Frontal cortex (tissue), 4 donors: ENCODE measurements around the gene IPMK. TPM values are rescaled to one million over a fixed set of nuclear protein-coding genes. Genes with fewer than 3 reads are reported as not detected.
"Not testable (repeated sequence)": the region's sequence is repeated elsewhere in the genome, so short reads cannot be mapped to it uniquely, and the experiment has no call there.

ENCODE experiments used
- DNase-seq, 2 donors: peaks; one replicate each; pipeline ENCODE4 v3.0.0; 2012; ENCODE audit warnings: low spot score in 2 of 2
- FAIRE-seq: peaks from 2 replicates; lab custom pipeline; 2012; peaks lifted over from hg19 to GRCh38; lab: Jason Lieb, UNC
- total RNA-seq: library from RNA; depleted of rRNA; stranded (reverse); fragments of >200 nt; gene quantifications from one replicate; pipeline ENCODE4 v1.2.3, GENCODE V29; 2014
- donor health status: control.
- donor health status: control.
- donor health status: control.

IPMK gene
- total RNA-seq, 1 donor from 2014 or later: 30.6 TPM

- FAIRE-seq: no peak
Measured at GRCh38 chr10:58239561-58240169, 28.0 kb downstream of the IPMK start.

DNA sequence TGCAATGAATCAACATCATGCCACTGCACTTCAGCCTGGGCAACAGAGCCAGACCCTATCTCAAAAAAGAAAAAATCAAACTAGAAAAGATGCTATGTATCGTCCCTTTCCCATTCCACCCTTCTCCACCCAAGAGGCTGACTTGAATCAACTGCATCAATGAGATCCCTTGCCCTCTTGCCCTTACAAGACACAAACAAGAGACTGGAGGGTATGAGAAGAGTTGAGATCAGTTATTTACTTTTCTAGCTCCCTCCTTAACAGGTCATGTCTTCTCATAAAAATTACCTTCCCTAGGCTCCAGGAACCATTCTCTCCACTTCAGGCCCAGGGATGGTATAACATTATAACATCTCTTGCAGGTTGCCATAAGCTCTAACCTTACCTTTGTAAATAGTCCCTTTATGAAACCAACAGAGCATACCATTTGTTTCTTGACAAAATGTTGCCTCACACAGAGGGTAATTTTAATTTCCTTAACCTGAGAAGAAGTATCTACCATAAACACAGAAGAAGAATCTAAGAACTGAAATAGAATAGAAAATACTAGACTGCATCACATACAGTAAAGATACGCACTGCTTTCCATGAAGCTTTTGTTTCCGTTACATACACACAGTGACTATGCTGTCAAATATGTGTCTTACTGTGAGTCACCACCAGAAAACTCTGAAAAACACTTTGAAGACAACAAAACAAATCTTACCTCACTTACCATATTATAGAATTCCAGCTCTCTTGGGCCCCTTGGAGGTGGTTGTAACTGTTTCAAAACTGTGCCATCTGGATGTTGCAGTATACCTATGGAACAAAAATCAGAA, 30.5 kb downstream of the IPMK start:
- DNase-seq (no peak), FAIRE-seq (no peak)

More at GRCh38 chr10:58239561-58240169, 28.0 kb downstream of the IPMK start:
- DNase-seq: no peak

GRCh38 chr10:58229856-58230255, 37.8 kb downstream of the IPMK start:
- not testable (repeated sequence) for DNase-seq

GRCh38 chr10:58225654-58226053, 42.0 kb downstream of the IPMK start:
- no peak for DNase-seq

More at GRCh38 chr10:58229856-58230255, 37.8 kb downstream of the IPMK start:
- FAIRE-seq: not testable (repeated sequence)

GRCh38 chr10:58220769-58221451, 46.8 kb downstream of the IPMK start:
- DNase-seq (no peak), FAIRE-seq (no peak)

More at GRCh38 chr10:58225654-58226053, 42.0 kb downstream of the IPMK start:
- FAIRE-seq: no peak

- DNase-seq (no peak), FAIRE-seq (no peak)
Measured at GRCh38 chr10:58219875-58220274, 47.8 kb downstream of the IPMK start.

DNA sequence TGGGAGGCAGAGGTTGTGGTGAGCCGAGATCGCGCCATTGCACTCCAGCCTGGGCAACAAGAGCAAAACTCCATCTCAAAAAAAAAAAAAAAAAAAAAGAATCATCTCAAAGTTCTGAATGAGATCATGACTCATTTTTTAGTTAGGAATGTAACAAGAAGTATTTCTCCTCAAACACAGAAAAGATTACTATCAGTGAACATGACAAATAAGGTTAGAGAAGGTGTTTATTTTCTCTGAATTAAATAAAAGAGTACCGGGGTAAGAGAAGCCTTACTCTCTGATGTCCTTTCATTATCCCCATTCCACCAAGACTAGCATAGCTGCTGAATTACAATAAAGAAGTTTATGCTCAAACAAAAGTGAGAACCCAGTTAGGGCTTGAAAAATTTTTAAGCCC, 50.1 kb downstream of the IPMK start:
- FAIRE-seq (no peak), DNase-seq (no peak)

DNA sequence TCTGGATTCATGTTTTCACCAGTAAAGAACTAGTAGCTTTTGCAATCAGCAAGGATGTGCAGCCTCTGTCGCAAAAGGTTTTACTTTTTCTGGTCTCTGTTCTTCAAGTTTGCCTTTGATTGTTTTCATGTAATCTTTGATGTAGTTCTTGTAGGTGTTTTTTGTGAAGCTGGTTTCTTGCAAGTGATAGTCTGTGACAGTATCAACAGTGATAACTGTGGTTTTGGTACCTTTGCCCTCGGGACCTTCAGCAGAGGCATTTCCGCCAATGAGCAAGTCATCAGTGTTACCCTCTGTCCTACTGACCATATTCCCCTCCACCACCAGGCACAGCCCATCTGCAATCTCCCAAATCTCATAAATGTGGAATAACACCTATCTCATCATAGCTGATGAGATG, 55.1 kb downstream of the IPMK start:
- DNase-seq (no peak), FAIRE-seq (no peak)

DNA sequence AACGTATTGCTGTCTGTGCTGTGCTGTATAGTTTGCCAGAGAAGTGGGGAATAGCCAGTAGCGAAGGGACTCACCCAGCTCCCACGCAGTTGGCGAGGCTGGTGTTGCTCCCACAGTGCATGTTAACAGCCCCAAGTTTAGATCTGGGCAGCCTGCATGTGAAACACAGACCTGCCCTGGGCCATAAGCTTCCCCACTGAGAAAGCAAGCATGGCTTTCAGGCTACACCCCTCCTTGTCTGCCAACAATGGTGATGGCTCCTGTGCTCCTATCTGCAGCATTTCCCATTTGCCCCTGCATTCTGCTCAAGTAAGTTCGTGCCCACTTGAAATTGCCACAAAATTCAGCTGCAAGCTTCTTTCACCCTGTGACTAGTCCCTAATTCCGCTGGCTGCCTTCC, 57.5 kb downstream of the IPMK start:
- FAIRE-seq (no peak), DNase-seq (no peak)

DNA sequence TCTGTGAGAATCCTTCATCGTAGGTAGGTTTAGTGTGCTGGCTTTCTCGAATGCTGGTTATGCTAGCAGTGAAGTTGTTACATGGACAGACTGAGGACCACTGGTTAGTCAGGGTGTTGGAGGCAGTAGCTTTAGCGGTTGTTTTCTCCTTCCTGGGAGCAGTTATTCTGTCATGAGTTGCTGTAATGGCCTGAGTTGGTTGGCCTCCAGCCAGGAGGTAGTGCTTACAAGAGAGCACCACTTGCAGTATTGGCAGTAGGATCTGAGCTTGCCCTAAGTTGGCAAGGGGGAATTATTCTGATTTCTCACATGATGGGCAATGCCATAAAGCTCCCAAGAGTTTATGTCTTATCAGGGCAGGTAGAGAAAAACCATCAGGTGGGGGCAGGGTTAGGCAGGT, 58.0 kb downstream of the IPMK start:
- FAIRE-seq (no peak), DNase-seq (no peak)

DNA sequence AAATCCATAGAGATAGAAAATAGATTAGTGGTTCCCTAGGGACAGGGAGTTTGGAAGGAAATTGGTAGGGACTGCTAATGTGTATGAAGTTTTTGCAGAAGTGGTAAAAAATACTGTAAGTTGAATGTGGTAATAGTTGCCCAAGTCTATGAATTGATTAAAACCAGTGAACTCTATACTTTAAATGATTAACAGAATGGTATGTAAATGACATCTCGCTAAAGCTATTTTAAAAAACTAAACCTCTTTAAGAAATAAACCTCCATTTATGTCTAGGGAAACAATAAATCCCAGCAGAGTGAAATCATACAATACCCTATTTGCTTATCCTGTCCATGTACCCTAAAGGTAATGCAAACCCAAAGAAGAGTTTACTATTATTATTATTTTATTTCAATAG, 61.4 kb downstream of the IPMK start:
- no peak for FAIRE-seq
- no peak for DNase-seq

DNA sequence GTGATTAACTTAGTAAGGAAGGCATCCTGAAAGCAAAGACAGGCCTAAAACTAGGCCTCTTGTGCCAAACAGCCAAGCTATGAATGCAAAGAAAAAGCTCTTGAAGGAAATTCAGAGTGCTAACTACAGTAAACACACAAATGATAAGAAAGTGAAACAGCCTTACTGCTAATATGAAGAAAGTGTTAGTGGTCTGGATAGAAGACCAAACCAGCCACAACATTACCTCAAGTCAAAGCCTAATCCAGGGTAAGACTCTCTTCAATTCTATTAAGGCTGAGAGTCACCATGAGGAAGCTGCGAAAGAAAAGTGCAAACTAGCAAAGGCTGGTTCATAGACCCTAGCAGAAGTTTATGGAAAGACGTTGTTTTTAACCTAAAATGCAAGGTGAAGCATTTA, 66.0 kb downstream of the IPMK start:
- DNase-seq (no peak), FAIRE-seq (no peak)

GRCh38 chr10:58189269-58189668, 78.4 kb downstream of the IPMK start:
- FAIRE-seq: no peak
- no peak for DNase-seq

DNA sequence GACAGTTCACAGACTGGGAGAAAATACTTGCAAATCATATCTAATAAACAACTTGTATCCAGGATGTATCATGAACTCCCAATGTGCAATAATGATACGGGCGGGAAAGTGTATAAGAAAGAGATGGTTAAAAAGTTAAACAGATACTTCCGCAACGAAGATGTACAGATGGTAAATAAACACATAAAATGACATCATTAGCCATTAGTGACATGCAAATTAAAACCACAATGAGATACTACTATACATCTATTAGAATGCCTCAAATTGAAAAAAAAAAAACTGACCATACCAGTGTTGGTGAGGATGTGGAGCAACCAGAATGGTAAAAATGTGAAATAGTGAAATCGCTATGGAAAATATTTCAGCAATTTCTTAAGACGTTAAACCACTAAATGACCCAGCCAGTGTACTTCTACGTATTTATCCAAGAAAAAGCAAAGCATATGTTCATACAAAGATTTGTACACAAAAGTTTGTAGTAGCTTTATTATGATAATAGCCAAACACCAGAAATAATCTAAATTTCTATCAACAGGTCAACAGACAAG, 83.5 kb downstream of the IPMK start:
- FAIRE-seq (no peak), DNase-seq (no peak)

DNA sequence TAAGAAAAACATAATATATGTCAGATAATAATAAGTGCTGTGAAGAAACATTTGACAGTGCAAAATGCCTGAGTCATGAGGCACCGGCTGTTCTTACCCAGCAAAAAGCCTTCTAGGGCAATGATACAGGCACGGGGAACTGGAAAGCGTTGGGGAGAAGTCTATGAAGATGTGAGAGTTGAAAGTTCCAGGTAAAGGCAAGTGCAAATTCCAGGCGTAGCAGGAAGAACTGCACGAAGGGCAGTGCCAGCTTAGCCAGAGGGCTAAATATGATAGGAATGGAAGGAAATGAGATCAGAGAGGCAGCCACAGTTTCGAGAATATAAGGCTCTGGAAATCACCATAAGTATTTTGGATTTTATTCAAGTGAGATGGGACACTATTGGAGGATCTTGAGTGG, 87.0 kb downstream of the IPMK start:
- FAIRE-seq: no peak
- no peak for DNase-seq

- no peak for FAIRE-seq
- DNase-seq: no peak
Measured at GRCh38 chr10:58179238-58179637, 88.5 kb downstream of the IPMK start.

- DNase-seq (no peak), FAIRE-seq (no peak)
Measured at GRCh38 chr10:58178811-58179210, 88.9 kb downstream of the IPMK start.

DNA sequence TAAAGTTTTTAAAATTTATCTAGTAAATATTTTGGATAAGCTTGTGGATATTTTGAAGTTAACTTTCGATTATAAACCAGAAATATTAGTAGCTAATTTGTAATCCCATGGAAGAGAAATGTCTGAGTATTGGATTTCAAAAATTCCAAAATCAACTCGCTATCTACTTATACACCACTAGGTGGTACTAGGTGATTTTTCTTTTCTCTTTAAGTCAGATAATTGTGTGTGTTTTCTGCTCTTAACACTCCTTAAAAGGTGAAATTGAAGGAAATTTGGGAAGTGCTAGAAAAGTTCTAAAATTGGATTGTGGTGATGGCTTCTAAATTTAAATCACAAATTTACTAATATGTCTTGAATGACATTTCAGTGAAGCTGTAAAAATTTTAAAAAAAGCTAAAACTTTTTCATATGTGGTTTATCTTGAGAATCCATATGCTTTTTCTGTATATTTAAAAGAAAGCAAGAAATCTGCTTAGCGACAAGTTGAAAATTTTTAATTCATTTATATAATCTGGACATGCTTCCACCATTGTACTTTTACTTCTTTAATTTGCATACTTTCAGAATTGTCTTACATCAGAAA, 90.2 kb downstream of the IPMK start:
- FAIRE-seq (peak; percentile 98), DNase-seq (peak; percentile 6 to 11)

- no peak for DNase-seq
- FAIRE-seq: no peak
Measured at GRCh38 chr10:58175990-58176900, 91.4 kb downstream of the IPMK start.
